HG03175 (cell line): ENCODE measurements around the gene MAPRE2.
A peak's percentile ranks its signal among the peaks of the same experiment; 100 is the strongest.

Experiments used
- ATAC-seq: cut with Tn5 transposase; IDR thresholded peaks from one replicate; pipeline ENCODE4 v1.9.1; 2021; ENCODE audit warnings: mild to moderate bottlenecking, moderate library complexity; ENCODE audit not compliant: unreplicated experiment

The MAPRE2 gene

DNA sequence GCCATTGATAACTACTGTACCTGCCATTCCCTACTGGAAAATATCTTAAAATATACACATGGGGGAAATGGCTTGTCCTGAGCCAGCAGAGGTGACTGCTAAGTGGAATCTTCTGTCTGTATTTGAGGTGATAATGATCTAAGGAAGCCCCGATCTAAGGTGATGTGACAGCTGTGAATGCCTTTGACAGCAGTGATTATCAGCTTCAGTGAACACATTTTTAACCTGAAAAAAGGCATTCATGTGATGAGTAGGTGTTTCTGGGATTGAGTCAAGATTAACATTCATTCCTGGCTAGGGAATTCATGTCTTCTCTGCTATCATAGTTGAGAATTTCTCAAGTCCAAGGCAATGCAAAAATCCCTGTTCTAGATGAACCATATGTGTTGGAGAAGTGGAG is 9.1 kb upstream of the MAPRE2 start:
- ATAC-seq = no peak

DNA sequence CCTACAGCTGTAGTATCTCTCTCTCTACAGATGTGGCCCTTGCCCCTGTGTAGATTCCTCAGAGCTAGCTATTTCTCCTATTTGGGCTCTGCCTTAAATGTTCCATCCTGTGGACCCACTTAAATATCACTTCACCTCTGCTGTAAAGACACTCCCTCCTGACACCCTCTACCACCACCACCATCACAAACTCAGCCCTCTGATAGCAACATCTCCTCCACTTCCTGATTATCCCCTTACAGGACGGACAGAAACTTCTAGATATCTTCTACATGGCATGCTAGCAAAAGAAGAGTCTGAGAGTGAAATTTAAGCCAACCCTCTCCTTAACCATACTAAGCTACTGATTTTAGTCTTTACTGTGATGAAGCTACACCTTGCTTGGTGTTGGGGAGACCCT is 3.2 kb upstream of the MAPRE2 start:
- ATAC-seq = no peak

DNA sequence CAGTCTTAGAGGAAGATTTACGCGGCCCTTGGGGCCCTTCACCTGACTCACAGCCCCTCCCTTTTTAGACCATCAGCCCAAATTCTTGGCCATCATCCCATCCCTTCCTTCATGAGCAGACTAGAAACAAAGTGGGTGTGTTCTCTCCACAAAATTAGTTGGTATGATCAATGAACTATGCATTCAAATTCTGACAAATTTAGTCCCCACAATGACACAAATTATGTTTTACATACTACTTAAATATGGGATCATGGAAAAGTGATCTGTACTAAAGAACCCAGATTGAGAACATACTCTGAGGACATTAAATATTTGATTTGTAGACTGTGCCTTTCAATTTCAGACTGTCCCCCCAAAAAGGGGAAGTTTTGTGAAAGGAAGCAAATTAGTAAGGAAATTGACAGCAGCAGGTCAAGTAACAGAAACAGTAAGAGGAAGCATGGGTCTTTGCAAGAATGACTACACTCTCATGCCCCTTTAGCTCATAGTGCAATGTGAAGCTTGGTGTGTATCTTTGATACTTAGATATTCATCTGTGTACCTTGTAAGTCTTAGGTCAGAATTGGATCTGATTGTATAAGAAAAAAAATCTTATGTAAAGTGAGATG is 2.2 kb upstream of the MAPRE2 start:
- peak; percentile 39 for ATAC-seq

DNA sequence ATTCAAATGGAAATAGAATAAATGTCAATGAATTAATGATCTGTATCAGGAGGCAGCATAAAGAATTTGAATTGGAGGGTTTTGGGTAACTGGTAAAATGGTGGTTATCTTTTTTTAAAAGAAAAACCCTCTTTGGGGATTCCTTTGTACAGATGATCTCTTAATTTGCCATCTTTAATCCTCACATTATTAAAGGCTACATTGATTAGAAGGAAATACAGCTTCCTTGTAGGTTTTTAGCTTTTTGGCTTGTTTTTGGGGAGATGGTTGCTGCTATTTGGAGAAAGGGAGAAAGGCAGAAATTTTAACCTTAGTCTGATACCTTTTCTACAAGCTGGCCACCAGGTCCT is 600 bp upstream of the MAPRE2 start:
- ATAC-seq = no peak

DNA sequence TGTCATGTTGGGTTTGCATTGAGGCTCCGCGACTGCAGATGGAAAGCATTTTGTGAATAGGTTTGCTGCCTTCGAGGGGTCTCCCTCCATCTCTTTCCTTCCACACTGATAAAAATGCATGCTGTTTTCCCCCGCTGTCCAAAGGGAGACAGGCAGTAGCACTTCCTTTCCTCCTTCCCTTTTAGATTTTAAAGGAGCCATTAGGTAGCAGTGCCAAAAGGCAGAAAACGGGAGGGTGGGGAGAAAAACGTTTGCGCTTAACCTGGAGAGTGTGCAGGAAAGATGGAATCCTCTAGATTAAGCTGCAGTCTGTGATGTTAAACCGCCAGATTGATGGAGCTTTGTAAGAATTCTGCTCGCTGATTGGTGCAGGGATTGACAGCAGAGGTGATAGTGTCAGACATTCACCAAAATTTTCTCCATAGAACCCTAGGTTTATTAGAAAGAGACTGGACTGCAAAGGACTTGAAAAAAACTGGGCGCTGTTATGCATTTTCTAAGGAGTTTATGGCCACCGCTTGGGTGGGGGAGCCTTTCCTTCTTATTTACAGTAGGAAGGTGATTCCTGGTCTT is 688 bp downstream of the MAPRE2 start:
- ATAC-seq = no peak

DNA sequence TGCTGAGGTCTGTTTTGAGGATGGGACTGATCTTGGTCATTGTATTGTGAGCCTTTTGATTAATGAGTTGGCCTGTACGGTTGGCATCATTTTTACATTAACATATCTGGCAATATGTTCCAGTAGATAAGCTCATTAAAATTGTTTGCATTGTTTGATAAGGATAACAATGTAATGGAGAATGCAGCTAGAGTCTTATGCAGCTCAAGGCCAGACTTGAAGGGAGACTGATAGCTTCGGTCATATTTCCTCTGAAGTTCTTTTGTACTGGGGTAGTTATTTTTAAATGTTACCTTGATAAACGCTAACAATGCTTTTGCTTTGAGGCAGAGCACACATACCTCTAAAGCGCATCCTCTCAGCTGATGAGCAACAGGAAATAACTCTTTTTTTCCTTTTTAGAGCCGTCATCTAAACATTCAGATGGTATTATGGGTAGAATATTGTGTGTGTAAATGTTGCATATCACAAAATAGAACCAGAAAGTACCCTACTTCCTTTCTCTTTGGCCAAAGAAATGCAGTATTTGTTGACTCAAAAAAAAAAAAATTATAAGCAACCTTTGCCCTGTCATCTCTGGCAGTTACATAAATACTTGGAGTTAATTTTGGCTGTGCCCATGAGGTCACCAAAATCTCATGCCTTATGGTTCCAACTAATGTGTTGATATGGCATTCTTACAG is 1.3 kb downstream of the MAPRE2 start:
- ATAC-seq = peak; percentile 11

DNA sequence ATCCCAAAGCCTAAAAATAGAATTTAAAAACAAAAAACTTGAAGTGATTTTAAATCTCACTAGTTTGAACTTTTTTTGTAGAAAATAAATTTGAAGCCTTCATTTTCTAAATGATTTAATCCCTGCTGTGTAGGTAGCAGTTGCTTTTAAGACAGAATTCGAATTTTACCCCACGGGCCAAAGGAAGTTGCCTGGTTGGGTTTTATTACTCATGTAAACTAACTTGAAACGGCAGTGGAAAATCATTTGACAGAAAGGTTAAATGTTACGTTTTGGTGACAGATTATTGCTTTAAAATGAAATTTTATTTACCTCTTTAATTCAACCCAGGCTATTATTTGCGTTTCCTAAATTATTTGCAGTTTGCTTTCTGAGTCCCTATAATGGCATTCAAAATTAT is 2.0 kb downstream of the MAPRE2 start:
- ATAC-seq = no peak

DNA sequence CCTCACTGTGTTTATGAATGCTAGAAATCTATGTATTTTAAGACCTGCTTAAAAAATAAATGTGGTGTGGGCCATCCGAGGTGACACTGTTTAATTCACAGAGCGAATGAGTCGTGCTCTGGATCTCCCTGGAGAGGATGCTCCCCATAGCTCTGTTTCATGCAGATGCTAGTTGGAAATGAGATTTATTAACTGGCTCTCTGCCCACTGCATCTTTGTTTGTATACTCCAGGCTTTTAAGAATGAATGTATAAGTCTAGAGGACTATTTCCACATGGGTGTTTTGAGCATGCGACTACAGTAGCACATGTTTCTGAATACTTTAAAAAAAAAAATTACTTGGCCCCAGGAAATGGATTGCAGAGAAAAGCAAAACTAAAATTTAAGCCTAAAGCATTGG is 3.9 kb downstream of the MAPRE2 start:
- no peak for ATAC-seq

DNA sequence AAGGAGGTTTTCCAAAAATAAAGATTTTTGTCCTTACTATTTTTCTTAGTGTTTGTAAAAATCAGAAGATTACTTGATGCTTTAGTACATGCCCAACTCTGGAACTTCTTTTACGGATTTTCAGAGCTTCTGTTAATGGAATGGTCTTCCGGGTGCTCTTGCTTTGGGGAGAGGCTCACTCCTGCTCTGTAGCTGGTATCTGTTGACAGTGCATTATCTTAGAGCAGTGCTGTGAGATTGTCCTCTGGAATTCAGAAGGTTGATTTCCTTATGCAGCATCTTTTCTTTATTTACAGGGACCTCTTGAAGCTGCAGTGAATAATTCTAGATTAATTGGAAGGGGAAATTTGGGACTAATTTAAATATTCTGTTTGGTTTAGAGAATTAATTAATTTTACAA is 4.6 kb downstream of the MAPRE2 start:
- ATAC-seq = no peak

DNA sequence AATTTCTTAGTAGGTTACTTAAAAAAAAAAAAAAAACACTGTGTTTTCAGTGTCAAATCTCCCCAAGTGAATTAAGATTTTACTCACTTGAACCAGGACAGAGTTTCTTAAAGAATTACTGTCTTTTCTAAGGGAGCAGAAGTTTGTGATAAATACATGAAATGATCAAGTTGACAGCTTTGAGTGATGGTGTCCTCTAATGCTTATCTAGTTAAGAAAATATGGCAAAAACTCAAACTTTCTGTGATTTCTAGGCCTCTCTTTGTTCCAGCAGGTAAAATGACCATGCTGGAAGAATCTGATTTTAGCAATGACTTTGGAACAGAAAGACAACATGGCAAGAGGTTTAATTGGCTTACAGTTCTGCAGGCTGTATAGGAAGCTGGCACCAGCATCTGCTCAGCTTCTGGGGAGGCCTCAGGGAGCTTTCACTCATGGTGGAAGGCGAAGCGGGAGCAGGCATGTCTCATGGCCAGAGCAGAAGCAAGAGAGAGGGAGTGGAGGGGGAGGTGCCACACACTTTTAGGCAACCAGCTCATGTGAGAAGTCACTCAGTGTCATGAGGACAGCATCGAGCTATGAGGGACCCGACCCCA is 6.6 kb downstream of the MAPRE2 start:
- ATAC-seq = no peak

DNA sequence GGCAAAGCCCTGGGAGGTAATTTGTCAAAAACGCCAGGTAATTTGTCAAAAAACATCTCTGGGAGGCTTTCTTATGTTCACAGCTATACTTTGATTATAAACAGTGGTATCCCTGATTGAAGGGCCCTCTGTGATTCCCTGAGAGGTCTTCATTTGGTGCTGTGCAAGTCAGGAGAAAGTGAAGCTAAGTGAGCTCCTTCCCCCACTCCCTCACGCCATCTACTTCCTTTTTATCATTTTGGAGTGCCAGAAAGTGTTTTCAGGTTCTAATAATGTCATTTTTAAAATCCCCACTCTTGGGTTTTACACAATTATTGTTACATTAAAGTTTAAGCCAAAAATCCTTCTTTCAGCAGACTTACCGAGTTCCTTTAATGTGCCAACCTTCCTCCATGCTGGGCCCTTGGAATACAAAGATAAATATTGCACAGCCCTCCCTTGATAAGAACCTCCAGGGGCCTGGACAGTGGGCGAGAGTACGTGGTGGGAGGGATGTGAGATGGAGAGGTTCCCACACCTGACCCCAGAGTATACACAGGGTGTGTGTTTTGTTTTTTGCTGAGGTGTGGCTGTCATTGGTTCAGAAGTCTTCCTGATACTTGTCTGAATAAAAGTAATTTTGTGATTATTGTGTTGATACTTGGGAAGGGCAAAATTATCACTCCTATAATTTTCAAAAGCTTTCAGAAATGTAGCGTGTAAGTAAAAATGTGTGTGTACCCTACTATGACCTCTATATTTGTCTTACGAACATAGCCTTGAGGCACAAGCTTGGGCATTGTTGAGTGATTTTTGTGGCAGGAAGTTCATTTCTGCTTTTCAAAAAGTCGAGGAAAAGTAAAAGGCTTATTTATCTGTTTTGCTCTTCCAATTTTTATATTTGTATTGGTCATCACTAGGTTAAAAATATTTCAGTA is 8.2 kb downstream of the MAPRE2 start:
- ATAC-seq = peak; percentile 17

DNA sequence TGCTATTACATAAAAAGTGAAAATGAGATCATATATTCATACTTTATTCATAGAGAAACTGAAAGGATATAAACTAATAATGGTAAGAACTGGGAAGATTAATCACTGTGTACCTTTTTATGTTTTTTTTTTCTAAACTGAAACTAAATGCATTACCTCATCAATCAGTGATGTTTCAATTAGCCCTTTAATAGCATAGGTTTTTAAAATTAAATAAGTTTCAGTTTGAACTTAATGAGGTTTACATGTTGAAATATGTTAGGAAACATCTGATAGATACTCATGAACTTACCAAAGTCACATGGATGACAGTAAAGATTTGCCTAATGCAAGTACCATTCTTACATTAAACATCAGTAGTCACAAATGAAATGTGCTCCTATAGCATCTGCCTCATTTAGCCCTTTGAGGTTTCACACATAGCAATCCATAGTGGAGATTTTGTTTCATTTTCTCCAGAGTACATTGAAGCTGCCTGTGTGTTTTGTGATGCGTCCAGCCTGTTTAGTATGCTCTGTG is 8.9 kb downstream of the MAPRE2 start:
- peak; percentile 54 for ATAC-seq

DNA sequence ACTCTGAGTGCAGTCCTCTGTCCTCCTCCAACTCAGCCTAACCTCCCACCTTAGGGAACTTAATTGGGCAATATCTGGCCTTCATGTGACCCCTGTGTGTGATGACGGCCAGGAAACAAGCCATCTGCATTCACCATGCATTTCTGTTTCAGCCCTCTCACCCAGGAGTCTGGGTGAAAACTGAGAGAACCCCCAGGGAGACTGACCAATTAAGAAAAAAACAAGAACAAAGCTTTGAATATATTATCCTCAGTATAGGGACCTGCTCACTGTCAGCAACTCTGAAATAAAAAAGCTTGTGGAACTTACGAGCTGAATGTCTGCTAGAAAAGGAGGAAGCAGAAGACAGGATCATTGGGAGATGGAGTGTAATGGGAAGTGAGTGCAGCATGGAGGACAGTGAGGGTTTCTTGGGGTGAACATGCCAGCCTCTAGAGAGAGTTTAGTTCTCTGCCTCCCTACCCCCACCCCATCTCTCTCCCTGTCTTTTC is 9.5 kb downstream of the MAPRE2 start:
- ATAC-seq = peak; percentile 37

DNA sequence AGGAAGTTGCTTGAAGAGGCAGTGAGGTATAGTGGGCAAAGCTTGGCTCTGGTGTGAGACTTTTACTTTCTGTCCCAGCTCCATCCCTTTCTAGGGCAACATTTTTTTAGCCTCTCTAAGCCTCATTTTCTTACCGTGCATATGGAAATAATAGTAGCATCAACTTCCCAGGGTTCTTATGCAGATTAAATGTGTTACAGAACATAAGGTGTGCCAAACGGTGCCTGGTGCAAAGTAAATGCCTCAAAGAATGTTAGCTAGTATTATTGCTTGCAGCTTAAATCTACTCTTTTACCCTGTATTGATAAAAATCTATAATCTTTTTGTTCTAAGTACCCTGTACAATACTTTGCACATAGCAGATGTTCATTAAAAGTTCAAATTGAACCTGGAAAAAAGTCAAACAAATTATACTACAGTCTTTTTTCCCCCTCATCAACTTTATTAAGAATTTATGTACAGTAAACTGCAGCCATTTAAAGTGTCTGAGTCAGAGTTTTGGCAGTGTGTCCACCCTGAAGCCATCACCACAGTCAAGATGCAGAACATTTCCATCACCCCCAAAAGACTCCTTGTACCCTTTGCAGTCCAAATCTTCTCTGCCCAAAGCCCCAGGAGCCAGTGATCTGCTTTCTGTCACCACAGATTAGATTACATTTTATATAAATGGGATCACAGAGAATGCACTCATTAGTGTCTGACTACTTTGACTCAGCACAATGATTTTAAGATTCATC is 10.6 kb downstream of the MAPRE2 start:
- no peak for ATAC-seq

DNA sequence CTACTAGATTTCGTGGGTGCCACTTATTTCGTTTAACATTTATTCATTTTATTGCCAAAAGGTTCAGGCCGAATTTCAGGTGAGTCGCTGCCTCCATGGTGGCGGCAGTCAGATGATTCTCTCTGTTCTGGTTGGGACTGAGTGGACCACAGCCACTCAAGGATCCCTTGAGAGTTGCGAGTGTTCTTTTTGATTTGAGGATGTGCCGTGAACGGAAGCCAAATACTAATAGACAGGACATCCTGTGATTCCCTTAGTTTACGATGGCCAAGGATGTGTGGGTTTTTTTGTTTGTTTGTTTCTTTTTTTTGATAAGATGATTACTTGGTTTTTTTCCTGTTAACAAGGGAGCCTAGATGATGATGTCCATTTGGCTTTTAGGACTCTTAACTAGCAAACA is 13.2 kb downstream of the MAPRE2 start:
- no peak for ATAC-seq

DNA sequence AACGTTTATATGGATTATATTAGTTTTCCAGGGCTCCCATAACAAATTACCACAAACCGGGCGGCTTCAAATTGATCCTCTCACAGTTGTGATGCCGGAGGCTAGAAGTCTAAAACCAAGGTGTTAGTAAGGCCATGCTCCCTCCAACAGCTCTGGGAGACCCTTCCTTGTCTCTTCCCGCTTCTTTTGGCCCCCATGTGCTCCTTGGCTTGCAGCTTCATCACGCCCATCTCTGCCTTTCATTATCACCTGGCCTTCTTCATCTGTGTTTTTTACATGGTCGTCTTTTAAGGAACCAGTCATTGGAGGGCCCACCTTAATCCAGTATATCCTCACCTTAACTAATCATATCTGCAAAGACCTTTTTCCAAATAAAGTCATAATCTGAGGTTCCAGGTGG is 13.9 kb downstream of the MAPRE2 start:
- ATAC-seq = no peak

DNA sequence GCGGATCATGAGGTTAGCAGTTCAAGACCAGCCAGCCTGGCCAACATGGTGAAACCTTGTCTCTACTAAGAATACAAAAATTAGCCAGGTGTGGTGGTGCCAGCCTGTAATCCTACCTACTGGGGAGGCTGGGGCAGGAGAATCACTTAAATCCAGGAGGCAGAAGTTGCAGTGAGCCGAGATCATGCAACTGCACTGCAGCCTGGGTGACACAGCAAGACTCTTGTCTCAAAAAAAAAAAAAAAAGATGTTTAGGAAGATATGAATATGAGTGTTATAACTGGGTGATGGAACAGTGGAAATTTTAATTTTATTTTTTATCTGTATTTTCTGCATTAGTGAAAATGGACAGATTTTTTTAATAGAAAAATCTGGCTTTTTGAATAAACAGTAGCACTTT is 14.5 kb downstream of the MAPRE2 start:
- ATAC-seq = no peak

DNA sequence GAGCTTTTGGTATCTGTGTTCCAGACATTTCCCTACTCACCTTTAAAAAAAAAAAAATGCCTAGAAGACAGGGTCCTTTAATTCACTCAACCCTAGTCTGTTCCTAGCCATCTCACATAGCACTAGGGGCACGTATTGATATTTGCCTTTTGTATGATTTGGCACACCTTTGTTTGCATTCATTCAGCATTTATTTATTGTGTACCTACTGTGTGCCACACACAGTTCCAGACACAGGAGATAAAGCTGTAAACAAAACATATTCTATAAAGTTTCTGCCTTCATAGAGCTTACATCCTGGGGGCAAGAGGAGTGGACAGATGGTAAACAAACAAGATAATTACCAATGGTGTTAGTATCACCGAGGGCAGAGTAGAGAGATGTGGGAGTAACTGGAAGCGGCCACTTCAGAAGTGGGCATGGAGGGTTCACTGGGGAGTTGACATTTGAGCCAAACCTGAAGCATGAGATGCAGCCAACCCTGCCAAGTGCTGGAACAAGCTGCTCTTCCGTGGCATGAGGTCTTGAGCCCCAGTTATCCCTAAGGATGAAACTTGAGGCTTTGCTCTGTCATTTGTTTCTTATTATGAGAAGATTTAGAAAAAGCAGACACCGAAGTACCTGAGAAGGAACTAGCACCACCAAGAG is 18.2 kb downstream of the MAPRE2 start:
- no peak for ATAC-seq

DNA sequence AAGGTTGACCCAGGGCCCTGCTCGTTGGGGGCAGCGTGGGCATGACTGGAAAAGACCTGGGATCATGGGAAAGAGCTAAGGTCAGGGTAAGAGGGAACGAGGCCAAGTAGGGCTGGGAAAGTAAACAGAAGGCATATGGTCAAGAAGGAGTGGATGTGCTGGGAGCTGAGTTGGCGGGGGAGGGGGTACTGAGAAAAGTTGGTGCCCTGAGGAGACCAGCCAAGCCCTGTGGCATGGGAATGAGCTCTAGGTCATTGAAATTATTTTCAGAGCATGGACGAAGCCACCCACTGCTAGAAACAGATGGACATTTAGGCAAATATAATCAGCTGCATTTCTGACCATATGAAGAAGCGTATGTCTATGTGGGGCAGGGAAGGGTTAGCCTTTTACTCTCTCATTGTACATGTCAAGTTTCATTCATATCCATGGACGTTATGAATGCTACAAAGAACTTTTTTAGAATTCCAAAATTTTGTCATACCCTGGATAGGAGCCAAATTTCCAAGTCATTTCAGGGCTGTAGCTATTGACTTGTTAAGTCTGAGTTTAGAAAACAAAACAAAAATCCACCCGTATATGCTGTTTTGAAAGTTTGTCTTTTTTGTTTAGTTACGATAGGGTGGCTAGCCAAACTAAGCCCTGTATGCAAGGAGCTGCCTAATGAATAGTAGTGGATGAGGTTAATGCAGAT is 19.1 kb downstream of the MAPRE2 start:
- no peak for ATAC-seq
